ENCODE results near the gene SPPL2A.

SPPL2A gene

DNA sequence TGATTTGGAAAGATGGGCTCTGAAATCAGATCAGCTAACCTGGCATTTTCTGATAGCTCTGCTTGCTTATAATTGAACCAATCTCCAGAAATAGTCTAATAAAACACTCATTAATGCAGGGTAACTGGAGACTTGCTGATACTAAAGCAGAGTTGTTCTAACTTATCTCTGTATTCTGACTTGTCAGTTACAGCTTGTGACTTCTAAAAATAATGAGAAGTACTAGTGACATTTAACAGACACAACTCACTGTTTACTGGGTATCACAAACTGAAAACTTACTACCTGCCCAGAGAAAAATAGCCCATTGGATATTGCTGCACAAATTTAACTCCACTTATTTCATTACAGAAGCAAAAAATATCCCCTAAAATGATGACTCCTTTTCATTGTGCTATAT, 54.9 kb downstream of the SPPL2A start:
- TF ChIP-seq EZH2phosphoT487 (IDR thresholded peaks at IDR 0.05; ENCODE audit: low read length) (no peak), EZH2 (optimal IDR thresholded peaks at IDR 0.05; ENCODE audit: low read depth, low read length) (no peak)
- TF ChIP-seq, protein P1, sequence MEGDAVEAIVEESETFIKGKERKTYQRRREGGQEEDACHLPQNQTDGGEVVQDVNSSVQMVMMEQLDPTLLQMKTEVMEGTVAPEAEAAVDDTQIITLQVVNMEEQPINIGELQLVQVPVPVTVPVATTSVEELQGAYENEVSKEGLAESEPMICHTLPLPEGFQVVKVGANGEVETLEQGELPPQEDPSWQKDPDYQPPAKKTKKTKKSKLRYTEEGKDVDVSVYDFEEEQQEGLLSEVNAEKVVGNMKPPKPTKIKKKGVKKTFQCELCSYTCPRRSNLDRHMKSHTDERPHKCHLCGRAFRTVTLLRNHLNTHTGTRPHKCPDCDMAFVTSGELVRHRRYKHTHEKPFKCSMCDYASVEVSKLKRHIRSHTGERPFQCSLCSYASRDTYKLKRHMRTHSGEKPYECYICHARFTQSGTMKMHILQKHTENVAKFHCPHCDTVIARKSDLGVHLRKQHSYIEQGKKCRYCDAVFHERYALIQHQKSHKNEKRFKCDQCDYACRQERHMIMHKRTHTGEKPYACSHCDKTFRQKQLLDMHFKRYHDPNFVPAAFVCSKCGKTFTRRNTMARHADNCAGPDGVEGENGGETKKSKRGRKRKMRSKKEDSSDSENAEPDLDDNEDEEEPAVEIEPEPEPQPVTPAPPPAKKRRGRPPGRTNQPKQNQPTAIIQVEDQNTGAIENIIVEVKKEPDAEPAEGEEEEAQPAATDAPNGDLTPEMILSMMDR (IDR thresholded peaks at IDR 0.05; ENCODE audit: low read length), result no peak
- Histone ChIP-seq H3K36me3 (replicated peaks; ENCODE audit: insufficient read depth, low read length) (no peaks in the 10 kb centered on the region), H3K79me2 (ENCODE audit: low read length) (no peaks in the 10 kb centered on the region), H2AFZ (ENCODE audit: low read length) (no peak overlapping the region), H3K27ac (ENCODE audit: low read length) (no peak overlapping the region), H3K9ac (ENCODE audit: low read length) (no peak overlapping the region), H3K9me3 (replicated peaks; ENCODE audit: insufficient read depth, low read length) (no peaks in the 10 kb centered on the region), H3K9me2 (replicated peaks; ENCODE audit: insufficient read depth, low read length) (no peaks in the 10 kb centered on the region), H3K4me2 (ENCODE audit: low read depth, low read length) (no peak overlapping the region), H3K4me3 (ENCODE audit: low read length) (no peak overlapping the region), H3K4me1 (ENCODE audit: low read length) (no peaks in the 10 kb centered on the region), H4K20me1 (ENCODE audit: insufficient read depth, low read length) (no peaks in the 10 kb centered on the region), H3K27me3 (replicated peaks; ENCODE audit: insufficient read depth, low read length) (no peaks in the 10 kb centered on the region), H3F3A (ENCODE audit: insufficient read depth, low read length) (no peaks in the 10 kb centered on the region)
- DNase-seq, result no peak

GRCh38 chr15:50707878-50708427, 57.6 kb downstream of the SPPL2A start:
- no peaks in the 10 kb centered on the region for H3K9me2 ChIP-seq (replicated peaks; ENCODE audit: insufficient read depth, low read length)
- no peaks in the 10 kb centered on the region for H3K27me3 ChIP-seq (replicated peaks; ENCODE audit: insufficient read depth, low read length)
- H4K20me1 ChIP-seq (ENCODE audit: insufficient read depth, low read length), result no peaks in the 10 kb centered on the region
- H3K9me3 ChIP-seq (replicated peaks; ENCODE audit: insufficient read depth, low read length), result no peaks in the 10 kb centered on the region
- no peak overlapping the region for H3K4me2 ChIP-seq (ENCODE audit: low read depth, low read length)
- H3K79me2 ChIP-seq (ENCODE audit: low read length), result no peaks in the 10 kb centered on the region
- TF ChIP-seq, protein P1 (IDR thresholded peaks at IDR 0.05; ENCODE audit: low read length), result no peak
- TF ChIP-seq EZH2phosphoT487 (IDR thresholded peaks at IDR 0.05; ENCODE audit: low read length), result no peak
- no peak for TF ChIP-seq EZH2 (optimal IDR thresholded peaks at IDR 0.05; ENCODE audit: low read depth, low read length)
- no peak for DNase-seq
- no peak overlapping the region for H3K4me3 ChIP-seq (ENCODE audit: low read length)
- H3K36me3 ChIP-seq (replicated peaks; ENCODE audit: insufficient read depth, low read length), result no peaks in the 10 kb centered on the region
- H3K4me1 ChIP-seq (ENCODE audit: low read length), result no peaks in the 10 kb centered on the region
- H3F3A ChIP-seq (ENCODE audit: insufficient read depth, low read length), result no peaks in the 10 kb centered on the region
- H3K27ac ChIP-seq (ENCODE audit: low read length), result no peak overlapping the region
- H2AFZ ChIP-seq (ENCODE audit: low read length), result no peak overlapping the region
- no peak overlapping the region for H3K9ac ChIP-seq (ENCODE audit: low read length)

- DNase-seq, result no peak
- Histone ChIP-seq H2AFZ (ENCODE audit: low read length) (no peak overlapping the region), H3F3A (ENCODE audit: insufficient read depth, low read length) (no peaks in the 10 kb centered on the region), H3K79me2 (ENCODE audit: low read length) (no peaks in the 10 kb centered on the region), H3K27me3 (replicated peaks; ENCODE audit: insufficient read depth, low read length) (no peaks in the 10 kb centered on the region), H3K9ac (ENCODE audit: low read length) (no peak overlapping the region), H3K27ac (ENCODE audit: low read length) (no peak overlapping the region), H3K9me3 (replicated peaks; ENCODE audit: insufficient read depth, low read length) (no peaks in the 10 kb centered on the region), H3K9me2 (replicated peaks; ENCODE audit: insufficient read depth, low read length) (no peaks in the 10 kb centered on the region), H3K4me1 (ENCODE audit: low read length) (no peaks in the 10 kb centered on the region), H3K36me3 (replicated peaks; ENCODE audit: insufficient read depth, low read length) (no peaks in the 10 kb centered on the region), H3K4me3 (ENCODE audit: low read length) (no peak overlapping the region), H4K20me1 (ENCODE audit: insufficient read depth, low read length) (no peaks in the 10 kb centered on the region), H3K4me2 (ENCODE audit: low read depth, low read length) (no peak overlapping the region)
- TF ChIP-seq EZH2phosphoT487 (IDR thresholded peaks at IDR 0.05; ENCODE audit: low read length), result no peak
- TF ChIP-seq EZH2 (optimal IDR thresholded peaks at IDR 0.05; ENCODE audit: low read depth, low read length), result no peak
- TF ChIP-seq, protein P1 (IDR thresholded peaks at IDR 0.05; ENCODE audit: low read length), result no peak
These were observed 62.7 kb downstream of the SPPL2A start for GRCh38 chr15:50702762-50703334.

Data from MM.1S (cell line).